Cardiac fibroblast (primary cell): ENCODE results near the gene TDRD6.
A peak's percentile ranks its signal among the peaks of the same experiment; 100 is the strongest.

ENCODE experiments used
- DNase-seq, 2 donors: peaks; one replicate each; pipeline versions ENCODE4 v3.0.0 to v3.0.0-alpha.2; 2010; ENCODE audit warnings: low read depth in 2 of 2
- H3K4me3 ChIP-seq, 2 donors: replicated peaks in 1 of 2; 1 replicate in 1 of 2; 2 replicates in 1 of 2; pipeline ENCODE4 v1.5.1; 2011; ENCODE audit warnings: low read depth in 2 of 2, low read length in 2 of 2, mild to moderate bottlenecking in 2 of 2, moderate library complexity in 1 of 2
- CTCF ChIP-seq: IDR thresholded peaks from one replicate; pipeline ENCODE4 v1.5.1; 2011; ENCODE audit warnings: low read depth, mild to moderate bottlenecking, low read length, inconsistent platforms

The TDRD6 gene

DNA sequence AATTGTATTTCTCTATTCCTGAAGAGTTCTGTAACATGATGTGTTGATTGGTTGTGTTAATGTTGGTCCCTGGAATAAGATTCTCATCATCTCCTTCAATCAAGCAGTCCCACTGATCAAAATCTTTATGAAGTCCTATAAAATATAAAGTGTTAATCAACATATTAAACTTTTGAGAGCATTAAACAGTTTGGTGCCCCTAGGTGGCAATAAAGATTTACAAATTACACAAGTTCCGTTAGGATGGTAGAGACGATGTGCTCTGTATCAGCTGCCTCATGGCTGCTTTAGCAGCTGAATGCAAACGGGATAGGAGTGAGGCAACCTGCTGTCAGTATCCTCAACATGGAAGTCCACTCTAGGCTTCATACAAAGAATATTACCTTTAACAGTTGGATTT, 16.9 kb downstream of the TDRD6 start:
- peak; percentile 43 to 57 for DNase-seq
- no peak for TF ChIP-seq CTCF

DNA sequence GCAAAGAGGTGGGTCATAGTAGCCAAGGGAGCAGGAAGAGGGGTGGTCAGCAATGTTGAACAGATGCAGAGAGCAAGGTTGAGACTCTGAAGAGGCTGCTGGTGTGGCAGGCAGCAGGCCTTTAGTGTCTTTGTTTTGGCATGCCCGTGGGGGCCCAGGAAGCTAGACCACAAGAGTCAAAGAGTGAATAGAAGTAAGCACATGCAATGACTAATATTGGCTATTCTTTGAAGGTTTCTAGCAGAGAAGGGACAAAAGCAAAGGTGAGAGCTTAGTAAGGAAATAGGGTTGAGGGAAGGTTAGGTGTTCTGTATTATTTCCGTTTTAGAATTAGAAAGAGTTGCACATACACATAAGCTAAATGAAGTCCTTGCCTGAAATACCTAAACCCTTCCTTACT, 18.8 kb downstream of the TDRD6 start:
- H3K4me3 ChIP-seq = no peak overlapping the region
- no peak for DNase-seq
- TF ChIP-seq CTCF = no peak

More for the DNA sequence above, 16.9 kb downstream of the TDRD6 start:
- H3K4me3 ChIP-seq = no peak overlapping the region

- H3K4me3 ChIP-seq = no peak overlapping the region
- no peak for TF ChIP-seq CTCF
- DNase-seq = no peak
These were observed 23.8 kb downstream of the TDRD6 start for GRCh38 chr6:46711491-46711890.

DNA sequence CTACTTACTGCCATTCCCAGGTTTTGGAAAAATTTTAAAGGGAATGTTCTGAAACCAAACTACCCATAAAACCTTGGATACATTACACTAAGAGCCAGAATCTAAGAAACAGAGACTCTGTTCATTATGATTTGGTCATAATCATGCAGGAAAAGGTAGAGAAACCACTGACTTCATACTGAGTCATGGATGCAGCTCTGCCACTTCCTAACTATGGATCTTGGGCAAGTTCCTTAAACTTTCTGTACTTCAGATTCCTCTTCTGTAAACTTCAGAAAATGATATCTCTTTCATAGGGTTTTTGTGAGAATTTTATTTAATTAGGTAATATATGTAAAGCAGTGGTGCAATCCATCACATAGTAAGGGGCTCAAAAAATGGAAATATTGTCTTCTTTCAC, 27.5 kb downstream of the TDRD6 start:
- DNase-seq = peak in 1 of 2 donors; percentile 17
- TF ChIP-seq CTCF = no peak
- H3K4me3 ChIP-seq = no peak overlapping the region

DNA sequence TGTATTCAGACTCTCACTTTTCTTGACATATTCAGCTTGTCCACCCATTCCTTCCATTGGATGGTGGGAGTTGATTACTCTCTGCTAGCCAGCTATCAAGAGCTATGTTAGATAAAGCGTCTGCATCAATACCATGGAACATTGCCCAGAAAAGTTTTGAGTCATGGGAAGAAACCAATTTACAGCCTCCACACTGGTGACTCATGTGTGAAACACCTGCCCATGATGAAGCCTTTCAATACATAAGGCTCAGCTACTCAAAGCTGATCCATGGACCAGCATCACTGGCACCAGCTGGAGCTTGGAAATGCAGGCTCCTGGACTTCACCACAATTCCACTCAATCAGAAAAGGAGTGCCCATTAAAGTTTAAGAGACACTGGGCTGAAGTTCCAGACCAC, 31.4 kb downstream of the TDRD6 start:
- TF ChIP-seq CTCF = no peak
- H3K4me3 ChIP-seq = no peak overlapping the region
- peak; percentile 14 to 41 for DNase-seq

GRCh38 chr6:46720401-46720800, 32.7 kb downstream of the TDRD6 start:
- no peak for TF ChIP-seq CTCF
- H3K4me3 ChIP-seq = no peak overlapping the region
- no peak for DNase-seq

- DNase-seq = no peak
- no peak for TF ChIP-seq CTCF
These were observed 42.2 kb downstream of the TDRD6 start for GRCh38 chr6:46729787-46730326.

More at GRCh38 chr6:46729787-46730326, 42.2 kb downstream of the TDRD6 start:
- H3K4me3 ChIP-seq = no peak overlapping the region
